ENCODE data around the gene MFRP. TPM values are rescaled to one million over a fixed set of nuclear protein-coding genes. Genes with fewer than 3 reads are reported as not detected.
A peak's percentile ranks its signal among the peaks of the same experiment; 100 is the strongest.

Gene MFRP
- total and polyA plus RNA-seq, 10 of the 15 experiments (the other 5 are each of a cell fraction or from before 2014, with no cell fraction given): not detected

- Histone ChIP-seq H4K20me1 (ENCODE audit: control insufficient read depth, insufficient read depth) (no peaks in the 10 kb centered on the region), H3K4me1 (ENCODE audit: control insufficient read depth, insufficient read depth, low read length) (peaks cover 48% of the 10 kb centered on the region), H3K27ac (ENCODE audit: control insufficient read depth, insufficient read depth) (peak overlapping the region; percentile 58), H3K79me2 (ENCODE audit: control insufficient read depth, insufficient read depth, low read length) (no peaks in the 10 kb centered on the region), H3K4me2 (ENCODE audit: control insufficient read depth, insufficient read depth) (peak overlapping the region; percentile 50), H3K9me3 (replicated peaks; ENCODE audit: control insufficient read depth, insufficient read depth, low read length) (no peaks in the 10 kb centered on the region), H2AFZ (ENCODE audit: control insufficient read depth, low read depth, low read length) (peak overlapping the region; percentile 6), H3K9ac (ENCODE audit: control insufficient read depth, insufficient read depth, low read length) (peak overlapping the region; percentile 34; the same call in 1 of the 2 replicates), H3K27me3 (replicated peaks in 1 of 2; ENCODE audit: control insufficient read depth in 2 of 2, insufficient read depth in 2 of 2, low read length in 1 of 2) (peaks cover 1 to 15% of the 10 kb centered on the region in 2 experiments; a peak in 3 of 4 replicates), H3K36me3 (ENCODE audit: control insufficient read depth in 2 of 2, insufficient read depth in 2 of 2, low read length in 1 of 2) (no peaks in the 10 kb centered on the region), H3K4me3 (no peak overlapping the region)
- ChIA-PET SMC1A (ENCODE audit: uncharacterized antibody, unreplicated experiment) (interaction anchor here (1.0 to 3.5 kb wide), 3 partner anchors 19 to 112 kb away, joined by 3 to 14 read pairs (median 3); partner anchors contain the start of gene CBL), POLR2A (interaction anchor here (0.6 to 1.7 kb wide), 13 partner anchors 8 to 197 kb away, joined by 3 to 7 read pairs (median 3); partner anchors contain the start of genes CBL, HINFP and RNF26), CTCF (interaction anchor here (0.7 to 1.5 kb wide), 6 partner anchors 8 to 150 kb away, joined by 3 to 7 read pairs (median 4); partner anchors contain the start of genes NLRX1 and RNF26), RAD21 (ENCODE audit: unreplicated experiment) (interaction anchor here (0.5 to 1.2 kb wide), 5 partner anchors 10 to 251 kb away, joined by 3 to 5 read pairs (median 3); partner anchors contain the start of gene VPS11)
- DNase-seq (ENCODE audit: low read depth, low spot score): peak; percentile 70
- ATAC-seq: peak; percentile 43
- WGBS (ENCODE audit: insufficient coverage, insufficient replicate concordance, low lambda C conversion rate, missing lambda C conversion rate): 32% methylated on average over 22 of the region's 22 CpGs
- BruUV-seq (replicated peaks): no TSS peak
- intact Hi-C loops (cut with micrococcal nuclease; ENCODE audit: unreplicated experiment) (no loop called here), in situ Hi-C loops (cut with MboI) (no loop called here)
- FAIRE-seq: peak; percentile 85
- TF ChIP-seq ZBTB40 (IDR thresholded peaks at IDR 0.05; ENCODE audit: borderline replicate concordance) (peak; percentile 53; the same call in 1 of the 2 replicates), HDGF (IDR thresholded peaks at IDR 0.05) (peak; percentile 83; the same call in 1 of the 2 replicates), IKZF1 (conservative IDR thresholded peaks at IDR 0.05) (peak; percentile 46), NR2C1 (IDR thresholded peaks at IDR 0.05) (no peak), CEBPB (IDR thresholded peaks at IDR 0.05; ENCODE audit: borderline replicate concordance in 1 of 2, low read depth in 2 of 2, low read length in 2 of 2) (no peak), TCF3 (IDR thresholded peaks at IDR 0.05; ENCODE audit: borderline replicate concordance, insufficient read depth, low read depth, low read length) (no peak), CTCF (IDR thresholded peaks at IDR 0.05 in 2 of 3, conservative IDR thresholded peaks at IDR 0.05 in 1 of 3; ENCODE audit: control insufficient read depth in 2 of 3, extremely low read depth in 1 of 3, insufficient read depth in 1 of 3, low read depth in 3 of 3, low read length in 3 of 3) (no peak), NRF1 (conservative IDR thresholded peaks at IDR 0.05; ENCODE audit: low read depth, low read length) (no peak), MAX (IDR thresholded peaks at IDR 0.05; ENCODE audit: low read depth, low read length) (no peak), PKNOX1 (IDR thresholded peaks at IDR 0.05) (peak; percentile 25; the same call in 1 of the 2 replicates), EED (IDR thresholded peaks at IDR 0.05; ENCODE audit: low read depth) (peak; percentile 58; the same call in 1 of the 2 replicates), ETV6 (conservative IDR thresholded peaks at IDR 0.05 in 1 of 2, IDR thresholded peaks at IDR 0.05 in 1 of 2; ENCODE audit: borderline replicate concordance in 1 of 2, low read depth in 1 of 2) (0 out of 4 replicates have a peak, but pooled peaks of 1 of the 2 experiments have one; percentile 4), LARP7 (IDR thresholded peaks at IDR 0.05) (0 out of 2 replicates have a peak, but pooled peaks have one; percentile 33)
These were observed 28.0 kb downstream of the MFRP start for GRCh38 chr11:119318240-119319135.
